Fibroblast of villous mesenchyme (primary cell): Measurements from ENCODE around the gene MNS1. TPM values are rescaled to one million over a fixed set of nuclear protein-coding genes. Genes with fewer than 3 reads are reported as not detected.
"Not testable (repeated sequence)": the region's sequence is repeated elsewhere in the genome, so short reads cannot be mapped to it uniquely, and the experiment has no call there.

Source experiments
- DNase-seq: peaks from one replicate; pipeline ENCODE4 v3.0.0-alpha.2; 2010; ENCODE audit warnings: low read depth
- H3K4me3 ChIP-seq: 2 replicates; pipeline ENCODE4 v1.5.1; 2011; ENCODE audit warnings: low read depth, mild to moderate bottlenecking, low read length
- total RNA-seq: library from RNA; depleted of rRNA; stranded (reverse); fragments of >200 nt; gene quantifications from 2 replicates; pipeline ENCODE4 v1.2.3, GENCODE V29; 2012
- TF ChIP-seq, protein P1 (sequence below): IDR thresholded peaks from 2 replicates; pipeline ENCODE4 v1.5.1; 2012; ENCODE audit warnings: low read depth, mild to moderate bottlenecking, low read length; ENCODE audit not compliant: insufficient read depth

MNS1 gene
- total RNA-seq, 1 donor, result 0.43 TPM

GRCh38 chr15:56491110-56491722, 26.3 kb upstream of the MNS1 start:
- TF ChIP-seq, protein P1, sequence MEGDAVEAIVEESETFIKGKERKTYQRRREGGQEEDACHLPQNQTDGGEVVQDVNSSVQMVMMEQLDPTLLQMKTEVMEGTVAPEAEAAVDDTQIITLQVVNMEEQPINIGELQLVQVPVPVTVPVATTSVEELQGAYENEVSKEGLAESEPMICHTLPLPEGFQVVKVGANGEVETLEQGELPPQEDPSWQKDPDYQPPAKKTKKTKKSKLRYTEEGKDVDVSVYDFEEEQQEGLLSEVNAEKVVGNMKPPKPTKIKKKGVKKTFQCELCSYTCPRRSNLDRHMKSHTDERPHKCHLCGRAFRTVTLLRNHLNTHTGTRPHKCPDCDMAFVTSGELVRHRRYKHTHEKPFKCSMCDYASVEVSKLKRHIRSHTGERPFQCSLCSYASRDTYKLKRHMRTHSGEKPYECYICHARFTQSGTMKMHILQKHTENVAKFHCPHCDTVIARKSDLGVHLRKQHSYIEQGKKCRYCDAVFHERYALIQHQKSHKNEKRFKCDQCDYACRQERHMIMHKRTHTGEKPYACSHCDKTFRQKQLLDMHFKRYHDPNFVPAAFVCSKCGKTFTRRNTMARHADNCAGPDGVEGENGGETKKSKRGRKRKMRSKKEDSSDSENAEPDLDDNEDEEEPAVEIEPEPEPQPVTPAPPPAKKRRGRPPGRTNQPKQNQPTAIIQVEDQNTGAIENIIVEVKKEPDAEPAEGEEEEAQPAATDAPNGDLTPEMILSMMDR, result peak; percentile 94
- no peak overlapping the region for H3K4me3 ChIP-seq
- peak; percentile 79 for DNase-seq

DNA sequence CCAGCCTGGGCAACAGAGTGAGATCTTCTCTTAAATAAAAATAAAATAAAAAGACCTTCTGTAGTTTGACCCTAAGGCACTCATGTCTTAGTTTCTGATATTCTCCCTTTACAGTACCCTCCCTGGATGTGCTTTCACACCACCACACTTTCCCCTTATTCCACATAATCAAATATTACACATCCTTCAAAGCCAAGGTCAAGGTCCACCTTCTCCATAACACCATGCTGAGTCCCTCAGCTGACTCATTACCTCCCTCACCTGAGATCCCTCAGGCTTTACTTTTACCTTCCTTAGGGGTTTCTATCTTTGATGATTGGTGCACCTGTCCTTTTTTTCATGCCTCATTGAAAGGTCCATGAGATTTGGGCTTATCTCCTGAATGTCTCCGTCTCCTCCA, 25.5 kb upstream of the MNS1 start:
- TF ChIP-seq, protein P1, result no peak
- no peak overlapping the region for H3K4me3 ChIP-seq
- DNase-seq, result no peak

- H3K4me3 ChIP-seq, DNase-seq: not testable (repeated sequence)
Observed at GRCh38 chr15:56486206-56486605, 21.3 kb upstream of the MNS1 start.

- not testable (repeated sequence) for DNase-seq, H3K4me3 ChIP-seq
Observed at GRCh38 chr15:56485426-56485825, 20.5 kb upstream of the MNS1 start.

- no peak for DNase-seq
- no peak overlapping the region for H3K4me3 ChIP-seq
- TF ChIP-seq, protein P1, result no peak
Observed at GRCh38 chr15:56484287-56484686, 19.4 kb upstream of the MNS1 start.

DNA sequence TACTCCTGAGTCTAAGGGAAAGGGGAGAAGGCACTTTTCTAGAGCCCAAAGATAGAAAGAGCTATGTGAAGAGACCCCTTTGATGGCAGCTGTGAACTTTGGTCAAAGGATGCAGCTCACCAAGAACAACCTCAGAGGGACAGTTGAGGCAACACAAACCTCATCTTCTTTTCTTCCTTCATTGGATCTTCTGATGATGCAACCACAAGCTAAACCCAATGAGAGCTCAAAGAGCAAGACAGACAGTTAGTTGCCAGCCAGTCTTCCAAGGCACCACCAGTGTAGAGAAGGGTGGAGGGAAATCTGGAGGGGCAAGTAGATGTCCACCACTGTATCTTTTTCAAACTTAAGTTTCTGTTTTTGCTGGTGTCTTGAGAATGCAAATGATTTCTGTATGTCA, 10.4 kb upstream of the MNS1 start:
- no peak for DNase-seq
- TF ChIP-seq, protein P1, result no peak
- no peak overlapping the region for H3K4me3 ChIP-seq

- TF ChIP-seq, protein P1, result no peak
- H3K4me3 ChIP-seq, result no peak overlapping the region
- no peak for DNase-seq
Observed at GRCh38 chr15:56473017-56473416, 8.1 kb upstream of the MNS1 start.

- TF ChIP-seq, protein P1, result no peak
- DNase-seq, result no peak
- no peak overlapping the region for H3K4me3 ChIP-seq
Observed at GRCh38 chr15:56472278-56472677, 7.3 kb upstream of the MNS1 start.
